BLaER1 (cell line): Measurements from ENCODE around the gene TM4SF1.

ENCODE experiments used
- H3K27ac ChIP-seq: shearing (Covaris generic); formaldehyde crosslinking; 2 replicates; pipeline ENCODE4 v1.8.1; 2022
- H3K27me3 ChIP-seq: shearing (Covaris generic); formaldehyde crosslinking; 2 replicates; pipeline ENCODE4 v1.8.1; 2022
- H3K36me3 ChIP-seq: shearing (Covaris generic); formaldehyde crosslinking; 2 replicates; pipeline ENCODE4 v1.8.1; 2022
- H3K4me1 ChIP-seq: shearing (Covaris generic); formaldehyde crosslinking; 2 replicates; pipeline ENCODE4 v1.8.1; 2022
- H3K4me2 ChIP-seq: shearing (Covaris generic); formaldehyde crosslinking; 2 replicates; pipeline ENCODE4 v1.8.1; 2022
- H3K4me3 ChIP-seq: shearing (Covaris generic); formaldehyde crosslinking; 2 replicates; pipeline ENCODE4 v1.8.1; 2022
- H3K9ac ChIP-seq: shearing (Covaris generic); formaldehyde crosslinking; 2 replicates; pipeline ENCODE4 v1.8.1; 2022
- H3K9me3 ChIP-seq: shearing (Covaris generic); formaldehyde crosslinking; 2 replicates; pipeline ENCODE4 v1.8.1; 2022
- H4K20me1 ChIP-seq: shearing (Covaris generic); formaldehyde crosslinking; 2 replicates; pipeline ENCODE4 v1.8.1; 2022
- Cebpa-rat ChIP-seq: shearing (Covaris generic); IDR thresholded peaks from 2 replicates; pipeline ENCODE4 v1.8.1; 2022

Gene TM4SF1

GRCh38 chr3:149368201-149368673, 9.2 kb downstream of the TM4SF1 start:
- H3K27me3 ChIP-seq, result no peaks in the 10 kb centered on the region
- no peak for TF ChIP-seq Cebpa-rat
- no peaks in the 10 kb centered on the region for H4K20me1 ChIP-seq
- no peaks in the 10 kb centered on the region for H3K4me1 ChIP-seq
- H3K9ac ChIP-seq, result no peak overlapping the region
- H3K36me3 ChIP-seq, result no peaks in the 10 kb centered on the region
- H3K9me3 ChIP-seq, result no peaks in the 10 kb centered on the region
- H3K4me3 ChIP-seq, result no peak overlapping the region
- H3K27ac ChIP-seq, result no peak overlapping the region
- no peak overlapping the region for H3K4me2 ChIP-seq

GRCh38 chr3:149366941-149367840, 10.3 kb downstream of the TM4SF1 start:
- Histone ChIP-seq H3K9me3 (no peaks in the 10 kb centered on the region), H3K9ac (no peak overlapping the region), H3K27me3 (no peaks in the 10 kb centered on the region), H3K4me1 (no peaks in the 10 kb centered on the region), H3K4me3 (no peak overlapping the region), H3K27ac (no peak overlapping the region), H3K36me3 (no peaks in the 10 kb centered on the region), H4K20me1 (no peaks in the 10 kb centered on the region), H3K4me2 (no peak overlapping the region)
- TF ChIP-seq Cebpa-rat, result no peak

- no peak overlapping the region for H3K27ac ChIP-seq
- no peak overlapping the region for H3K9ac ChIP-seq
- H3K9me3 ChIP-seq, result no peaks in the 10 kb centered on the region
- H3K36me3 ChIP-seq, result no peaks in the 10 kb centered on the region
- no peak overlapping the region for H3K4me2 ChIP-seq
- no peaks in the 10 kb centered on the region for H3K27me3 ChIP-seq
- TF ChIP-seq Cebpa-rat, result no peak
- H3K4me3 ChIP-seq, result no peak overlapping the region
- no peaks in the 10 kb centered on the region for H4K20me1 ChIP-seq
- no peaks in the 10 kb centered on the region for H3K4me1 ChIP-seq
These were observed 11.4 kb downstream of the TM4SF1 start for GRCh38 chr3:149366031-149366430.

- Histone ChIP-seq H3K27me3 (no peaks in the 10 kb centered on the region), H4K20me1 (no peaks in the 10 kb centered on the region), H3K36me3 (no peaks in the 10 kb centered on the region), H3K9ac (no peak overlapping the region), H3K4me2 (no peak overlapping the region), H3K27ac (no peak overlapping the region), H3K9me3 (no peaks in the 10 kb centered on the region), H3K4me1 (no peaks in the 10 kb centered on the region), H3K4me3 (no peak overlapping the region)
- no peak for TF ChIP-seq Cebpa-rat
These were observed 12.8 kb downstream of the TM4SF1 start for GRCh38 chr3:149364624-149365023.

GRCh38 chr3:149363053-149363452, 14.4 kb downstream of the TM4SF1 start:
- Histone ChIP-seq H3K27me3 (no peaks in the 10 kb centered on the region), H3K4me3 (no peak overlapping the region), H3K36me3 (no peaks in the 10 kb centered on the region), H3K4me2 (no peak overlapping the region), H4K20me1 (no peaks in the 10 kb centered on the region), H3K27ac (no peak overlapping the region), H3K9me3 (no peaks in the 10 kb centered on the region), H3K9ac (no peak overlapping the region), H3K4me1 (no peaks in the 10 kb centered on the region)
- no peak for TF ChIP-seq Cebpa-rat

GRCh38 chr3:149362366-149362765, 15.1 kb downstream of the TM4SF1 start:
- Histone ChIP-seq H3K27ac (no peak overlapping the region), H4K20me1 (no peaks in the 10 kb centered on the region), H3K4me1 (no peaks in the 10 kb centered on the region), H3K27me3 (no peaks in the 10 kb centered on the region), H3K9me3 (no peaks in the 10 kb centered on the region), H3K4me3 (no peak overlapping the region), H3K4me2 (no peak overlapping the region), H3K36me3 (no peaks in the 10 kb centered on the region), H3K9ac (no peak overlapping the region)
- TF ChIP-seq Cebpa-rat, result no peak

- Histone ChIP-seq H3K27ac (no peak overlapping the region), H4K20me1 (no peaks in the 10 kb centered on the region), H3K4me3 (no peak overlapping the region), H3K9ac (no peak overlapping the region), H3K9me3 (no peaks in the 10 kb centered on the region), H3K4me1 (no peaks in the 10 kb centered on the region), H3K27me3 (no peaks in the 10 kb centered on the region), H3K36me3 (no peaks in the 10 kb centered on the region), H3K4me2 (no peak overlapping the region)
- TF ChIP-seq Cebpa-rat, result no peak
These were observed 20.8 kb downstream of the TM4SF1 start for GRCh38 chr3:149356630-149357029.

DNA sequence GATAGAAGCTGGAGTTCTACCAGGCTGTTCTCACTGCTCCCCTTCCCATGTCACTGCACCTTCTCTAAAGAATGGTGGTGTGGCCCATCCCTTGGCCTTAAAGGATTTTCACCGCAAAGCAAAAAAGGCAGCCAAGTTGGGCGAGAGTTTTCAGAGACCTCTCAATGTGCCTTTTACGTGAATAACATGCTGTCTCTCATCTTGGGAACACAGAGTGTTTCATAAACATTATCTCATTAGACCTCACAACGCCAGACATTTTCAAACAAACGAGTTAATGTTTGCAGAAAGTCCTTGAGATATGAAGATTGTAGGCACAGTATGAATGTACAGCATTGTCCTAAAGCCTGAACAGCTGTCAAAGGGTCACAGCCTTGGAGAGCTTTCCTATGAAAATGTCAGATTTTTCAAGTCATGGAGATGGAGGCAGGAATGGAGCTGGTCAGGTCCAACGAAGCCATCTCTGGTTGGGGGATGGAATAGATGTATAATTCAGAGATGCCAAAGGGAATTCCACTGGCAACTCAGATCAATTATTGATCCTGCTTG, 21.3 kb downstream of the TM4SF1 start:
- no peaks in the 10 kb centered on the region for H3K36me3 ChIP-seq
- no peak overlapping the region for H3K4me2 ChIP-seq
- no peak overlapping the region for H3K27ac ChIP-seq
- TF ChIP-seq Cebpa-rat, result no peak
- no peak overlapping the region for H3K9ac ChIP-seq
- H3K9me3 ChIP-seq, result no peaks in the 10 kb centered on the region
- H4K20me1 ChIP-seq, result no peaks in the 10 kb centered on the region
- no peaks in the 10 kb centered on the region for H3K27me3 ChIP-seq
- H3K4me3 ChIP-seq, result no peak overlapping the region
- no peaks in the 10 kb centered on the region for H3K4me1 ChIP-seq

DNA sequence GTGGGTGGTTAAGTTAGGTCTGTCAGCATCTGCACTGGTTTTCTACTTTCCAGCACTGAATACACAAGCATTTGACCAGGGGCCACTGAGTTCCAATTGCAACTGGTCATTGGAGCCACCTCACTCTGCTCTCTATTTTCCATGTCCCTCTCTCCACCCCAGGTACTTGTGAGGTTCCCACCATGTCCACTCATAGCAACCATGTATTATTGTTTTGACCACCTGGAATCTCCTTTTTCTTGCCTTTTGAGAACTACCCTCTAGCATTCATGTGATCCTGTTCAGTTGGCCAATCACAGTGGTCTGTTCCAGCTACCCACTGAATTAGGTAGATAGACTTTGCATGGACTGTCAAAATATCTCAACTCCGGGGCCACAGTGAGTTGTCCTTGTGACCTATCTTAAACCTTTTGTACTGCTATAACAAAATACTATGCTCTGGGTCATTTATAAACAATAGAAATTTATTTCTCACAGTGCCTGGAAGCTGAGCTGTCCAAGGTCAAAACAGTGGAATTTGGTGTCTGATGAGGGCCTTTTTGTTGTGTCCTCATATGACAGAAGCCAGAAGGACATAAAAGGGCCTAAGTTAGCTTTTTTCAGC, 23.8 kb downstream of the TM4SF1 start:
- no peak overlapping the region for H3K27ac ChIP-seq
- TF ChIP-seq Cebpa-rat, result no peak
- no peaks in the 10 kb centered on the region for H3K9me3 ChIP-seq
- no peaks in the 10 kb centered on the region for H3K36me3 ChIP-seq
- no peak overlapping the region for H3K9ac ChIP-seq
- H3K27me3 ChIP-seq, result no peaks in the 10 kb centered on the region
- no peaks in the 10 kb centered on the region for H3K4me1 ChIP-seq
- H4K20me1 ChIP-seq, result no peaks in the 10 kb centered on the region
- no peak overlapping the region for H3K4me2 ChIP-seq
- H3K4me3 ChIP-seq, result no peak overlapping the region

GRCh38 chr3:149352556-149352955, 24.9 kb downstream of the TM4SF1 start:
- no peaks in the 10 kb centered on the region for H4K20me1 ChIP-seq
- TF ChIP-seq Cebpa-rat, result no peak
- no peak overlapping the region for H3K9ac ChIP-seq
- H3K4me3 ChIP-seq, result no peak overlapping the region
- no peak overlapping the region for H3K4me2 ChIP-seq
- H3K27ac ChIP-seq, result no peak overlapping the region
- H3K4me1 ChIP-seq, result no peaks in the 10 kb centered on the region
- no peaks in the 10 kb centered on the region for H3K36me3 ChIP-seq
- no peaks in the 10 kb centered on the region for H3K9me3 ChIP-seq
- H3K27me3 ChIP-seq, result no peaks in the 10 kb centered on the region
